ENCODE measurements around the gene CYP8B1.

GRCh38 chr3:42829083-42829627 is 46.5 kb downstream of the CYP8B1 start:
- no peak for TF ChIP-seq CTCF (conservative IDR thresholded peaks at IDR 0.05; ENCODE audit: low read depth in 2 of 2)
- TF ChIP-seq EZH2phosphoT487 (IDR thresholded peaks at IDR 0.05; ENCODE audit: unreplicated experiment), result no peak
- TF ChIP-seq, protein P1, sequence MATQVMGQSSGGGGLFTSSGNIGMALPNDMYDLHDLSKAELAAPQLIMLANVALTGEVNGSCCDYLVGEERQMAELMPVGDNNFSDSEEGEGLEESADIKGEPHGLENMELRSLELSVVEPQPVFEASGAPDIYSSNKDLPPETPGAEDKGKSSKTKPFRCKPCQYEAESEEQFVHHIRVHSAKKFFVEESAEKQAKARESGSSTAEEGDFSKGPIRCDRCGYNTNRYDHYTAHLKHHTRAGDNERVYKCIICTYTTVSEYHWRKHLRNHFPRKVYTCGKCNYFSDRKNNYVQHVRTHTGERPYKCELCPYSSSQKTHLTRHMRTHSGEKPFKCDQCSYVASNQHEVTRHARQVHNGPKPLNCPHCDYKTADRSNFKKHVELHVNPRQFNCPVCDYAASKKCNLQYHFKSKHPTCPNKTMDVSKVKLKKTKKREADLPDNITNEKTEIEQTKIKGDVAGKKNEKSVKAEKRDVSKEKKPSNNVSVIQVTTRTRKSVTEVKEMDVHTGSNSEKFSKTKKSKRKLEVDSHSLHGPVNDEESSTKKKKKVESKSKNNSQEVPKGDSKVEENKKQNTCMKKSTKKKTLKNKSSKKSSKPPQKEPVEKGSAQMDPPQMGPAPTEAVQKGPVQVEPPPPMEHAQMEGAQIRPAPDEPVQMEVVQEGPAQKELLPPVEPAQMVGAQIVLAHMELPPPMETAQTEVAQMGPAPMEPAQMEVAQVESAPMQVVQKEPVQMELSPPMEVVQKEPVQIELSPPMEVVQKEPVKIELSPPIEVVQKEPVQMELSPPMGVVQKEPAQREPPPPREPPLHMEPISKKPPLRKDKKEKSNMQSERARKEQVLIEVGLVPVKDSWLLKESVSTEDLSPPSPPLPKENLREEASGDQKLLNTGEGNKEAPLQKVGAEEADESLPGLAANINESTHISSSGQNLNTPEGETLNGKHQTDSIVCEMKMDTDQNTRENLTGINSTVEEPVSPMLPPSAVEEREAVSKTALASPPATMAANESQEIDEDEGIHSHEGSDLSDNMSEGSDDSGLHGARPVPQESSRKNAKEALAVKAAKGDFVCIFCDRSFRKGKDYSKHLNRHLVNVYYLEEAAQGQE (IDR thresholded peaks at IDR 0.05; ENCODE audit: unreplicated experiment), result no peak
- TF ChIP-seq CREB1 (CRISPR knock-in tag; IDR thresholded peaks at IDR 0.05; ENCODE audit: low read depth), result no peak

Data from GM23338 (cell line).